ENCODE measurements around the gene MALRD1. TPM values are rescaled to one million over a fixed set of nuclear protein-coding genes. Genes with fewer than 3 reads are reported as not detected.
"Not testable (repeated sequence)": the region's sequence is repeated elsewhere in the genome, so short reads cannot be mapped to it uniquely, and the experiment has no call there.

Gene MALRD1
- total RNA-seq, 2 donors from 2014 or later, result not detected

DNA sequence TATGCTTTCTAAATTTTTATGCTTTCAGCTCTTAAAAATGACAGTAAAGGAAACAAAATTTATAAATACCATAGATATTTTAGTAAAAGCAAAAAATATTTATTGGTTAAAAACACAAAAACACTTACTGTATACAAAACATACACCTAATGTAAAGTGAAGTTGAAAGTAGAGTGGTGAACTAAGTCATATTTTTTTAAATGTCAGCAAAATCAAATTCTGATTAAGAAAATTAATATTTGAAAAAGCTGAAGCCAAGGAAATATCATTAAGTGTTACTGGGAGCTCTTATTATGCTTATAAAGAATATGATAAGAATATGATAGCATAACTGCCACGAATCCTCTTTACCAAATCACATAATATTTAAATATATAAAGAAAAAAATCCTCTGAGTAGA, 702.4 kb downstream of the MALRD1 start:
- no peak overlapping the region for H3K4me3 Mint-ChIP-seq
- H3K4me1 Mint-ChIP-seq (ENCODE audit: low read depth), result no peaks in the 10 kb centered on the region
- no peak for ATAC-seq (replicated peaks in 1 of 2)
- no peak for DNase-seq
- no peak overlapping the region for H3K27ac Mint-ChIP-seq
- no peaks in the 10 kb centered on the region for H3K27me3 Mint-ChIP-seq (ENCODE audit: low read depth)
- H3K36me3 Mint-ChIP-seq (ENCODE audit: insufficient read depth in 2 of 2), result no peaks in the 10 kb centered on the region
- peaks cover 3 to 9% of the 10 kb centered on the region in 2 donors for H3K9me3 Mint-ChIP-seq

DNA sequence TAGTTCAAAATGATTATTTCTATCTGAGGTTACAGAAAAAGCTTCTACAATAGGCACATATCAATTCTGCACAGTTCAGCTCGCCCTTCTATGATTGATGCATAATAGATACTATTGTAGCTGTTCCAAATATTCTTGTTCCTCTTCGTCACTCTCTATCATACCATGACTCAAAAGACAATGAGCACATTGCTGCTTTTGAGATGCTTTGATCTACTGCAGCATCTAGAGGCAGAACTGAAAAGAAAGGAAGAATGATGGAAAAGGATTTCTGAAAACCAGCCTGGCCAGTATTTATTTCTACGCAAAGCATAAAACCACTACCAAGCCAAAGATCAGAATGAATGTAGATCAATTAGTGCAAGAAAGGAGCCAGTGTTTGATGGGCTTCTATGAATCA, 708.3 kb downstream of the MALRD1 start:
- Mint-ChIP-seq H3K27ac (no peak overlapping the region), H3K4me1 (ENCODE audit: low read depth) (no peaks in the 10 kb centered on the region), H3K36me3 (ENCODE audit: insufficient read depth in 2 of 2) (no peaks in the 10 kb centered on the region), H3K27me3 (ENCODE audit: low read depth) (no peaks in the 10 kb centered on the region), H3K4me3 (no peak overlapping the region), H3K9me3 (peaks cover 4 to 11% of the 10 kb centered on the region in 2 donors)
- ATAC-seq (replicated peaks in 1 of 2) (no peak), DNase-seq (no peak)

DNA sequence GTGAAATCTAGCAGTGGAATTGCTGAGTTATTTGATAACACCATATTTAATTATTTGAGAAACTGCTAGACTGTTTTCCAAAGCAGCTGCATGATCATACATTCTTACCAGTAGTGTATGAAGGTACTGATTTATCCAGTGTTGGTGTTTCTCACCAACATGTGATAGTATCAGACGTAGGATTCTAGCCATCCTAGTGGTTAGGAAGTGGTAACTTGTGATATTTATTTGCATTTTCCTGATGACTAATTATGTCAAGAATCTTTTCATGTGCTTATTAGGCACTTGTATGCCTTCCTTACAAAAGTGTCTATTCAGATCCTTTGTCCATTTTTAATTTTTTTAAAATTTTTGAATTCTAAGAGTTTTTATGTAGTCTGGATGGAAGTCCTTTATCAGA, 713.4 kb downstream of the MALRD1 start:
- Mint-ChIP-seq H3K4me1 (ENCODE audit: low read depth) (no peaks in the 10 kb centered on the region), H3K4me3 (no peak overlapping the region), H3K27me3 (ENCODE audit: low read depth) (no peaks in the 10 kb centered on the region), H3K27ac (no peak overlapping the region), H3K9me3 (peaks cover under 1 to 10% of the 10 kb centered on the region in 2 donors), H3K36me3 (ENCODE audit: insufficient read depth in 2 of 2) (no peaks in the 10 kb centered on the region)
- DNase-seq (no peak), ATAC-seq (replicated peaks in 1 of 2) (no peak)

DNA sequence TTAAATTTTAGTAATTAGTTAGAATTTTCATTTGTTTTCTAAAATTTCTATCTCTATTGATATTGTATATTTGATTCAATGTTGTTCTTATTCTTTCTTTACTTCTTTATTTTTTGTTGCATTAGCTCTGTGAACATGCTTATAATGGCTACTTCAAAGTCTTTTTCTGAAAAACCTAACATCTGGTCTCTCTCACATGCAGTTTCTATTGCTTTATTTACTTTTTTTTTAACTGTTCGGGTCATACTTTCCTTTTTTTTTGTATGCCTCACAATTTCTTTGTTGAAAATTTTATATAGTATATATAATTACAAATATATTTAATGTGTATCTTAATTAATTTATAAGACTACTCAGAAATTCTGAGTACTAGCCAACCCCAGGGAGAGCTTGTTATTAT, 715.5 kb downstream of the MALRD1 start:
- H3K27ac Mint-ChIP-seq, result no peak overlapping the region
- DNase-seq (no peak), ATAC-seq (replicated peaks in 1 of 2) (no peak)
- no peaks in the 10 kb centered on the region for H3K36me3 Mint-ChIP-seq (ENCODE audit: insufficient read depth in 2 of 2)
- H3K27me3 Mint-ChIP-seq (ENCODE audit: low read depth), result no peaks in the 10 kb centered on the region
- no peak overlapping the region for H3K4me3 Mint-ChIP-seq
- H3K9me3 Mint-ChIP-seq, result peaks cover 0 to 10% of the 10 kb centered on the region in 2 donors
- no peaks in the 10 kb centered on the region for H3K4me1 Mint-ChIP-seq (ENCODE audit: low read depth)

DNA sequence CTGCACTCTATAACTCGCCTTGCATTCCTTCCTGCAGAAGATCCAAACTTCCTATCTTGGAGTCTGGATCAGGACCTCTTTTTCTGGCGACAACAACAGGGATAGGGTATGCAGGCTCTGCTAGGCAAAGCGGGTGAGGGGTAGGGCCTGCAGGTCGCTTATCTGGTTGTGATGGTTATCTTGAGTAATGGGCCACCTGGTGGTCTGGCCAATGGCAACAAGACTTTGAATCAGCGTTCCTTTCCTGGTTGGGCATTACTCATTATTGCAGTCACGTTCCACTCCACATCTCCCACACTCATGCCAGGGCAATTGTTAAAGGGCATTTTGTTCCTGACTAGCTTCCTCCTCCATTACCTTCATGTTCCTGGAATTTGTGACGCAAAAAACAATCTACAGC, 719.3 kb downstream of the MALRD1 start:
- Mint-ChIP-seq H3K4me3 (no peak overlapping the region), H3K9me3 (peaks cover 0 to 4% of the 10 kb centered on the region in 2 donors), H3K27ac (no peak overlapping the region), H3K36me3 (ENCODE audit: insufficient read depth in 2 of 2) (no peaks in the 10 kb centered on the region), H3K4me1 (ENCODE audit: low read depth) (no peaks in the 10 kb centered on the region), H3K27me3 (ENCODE audit: low read depth) (no peaks in the 10 kb centered on the region)
- ATAC-seq (replicated peaks in 1 of 2) (no peak), DNase-seq (no peak)

DNA sequence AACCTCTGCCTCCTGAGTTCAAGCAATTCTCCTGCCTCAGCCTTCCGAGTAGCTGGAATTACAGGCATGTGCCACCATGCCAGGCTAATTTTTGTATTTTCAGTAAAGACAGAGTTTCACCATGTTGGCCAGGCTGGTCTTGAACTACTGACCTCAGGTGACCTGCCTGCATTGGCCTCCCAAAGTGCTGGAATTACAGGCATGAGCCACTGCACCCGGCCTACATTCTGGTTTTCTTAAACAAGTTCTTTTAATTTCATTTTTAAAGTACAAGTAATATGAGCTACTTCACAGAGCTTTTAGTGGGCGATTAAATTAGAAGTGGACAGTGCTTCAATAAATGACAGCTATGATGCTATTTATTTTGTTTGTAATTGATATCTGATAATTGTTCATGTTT, 721.2 kb downstream of the MALRD1 start:
- not testable (repeated sequence) for ATAC-seq (replicated peaks in 1 of 2); H3K4me3 Mint-ChIP-seq; H3K27me3 Mint-ChIP-seq (ENCODE audit: low read depth); DNase-seq; H3K27ac Mint-ChIP-seq; H3K4me1 Mint-ChIP-seq (ENCODE audit: low read depth); H3K9me3 Mint-ChIP-seq; H3K36me3 Mint-ChIP-seq (ENCODE audit: insufficient read depth in 2 of 2)

DNA sequence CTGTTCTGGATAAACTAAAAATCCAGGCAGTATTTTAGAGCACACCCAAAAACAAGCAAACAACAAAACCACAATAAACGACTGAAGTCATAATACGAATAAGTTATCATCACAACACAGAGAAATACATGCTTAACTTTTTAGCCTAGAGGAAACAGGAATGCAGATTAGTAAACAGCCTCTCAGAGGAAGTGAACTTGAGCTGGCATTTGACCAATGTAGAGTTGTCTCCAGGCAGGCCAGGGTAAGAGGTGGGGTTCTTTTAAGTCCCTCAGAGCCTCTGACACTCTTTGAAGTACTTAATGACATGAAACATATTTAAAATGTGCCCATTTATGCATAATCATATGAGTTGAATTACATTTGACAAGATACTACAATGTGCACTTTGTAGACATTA, 724.4 kb downstream of the MALRD1 start:
- H3K27ac Mint-ChIP-seq, result no peak overlapping the region
- no peaks in the 10 kb centered on the region for H3K36me3 Mint-ChIP-seq (ENCODE audit: insufficient read depth in 2 of 2)
- H3K4me3 Mint-ChIP-seq, result no peak overlapping the region
- DNase-seq, result no peak
- H3K4me1 Mint-ChIP-seq (ENCODE audit: low read depth), result no peaks in the 10 kb centered on the region
- no peaks in the 10 kb centered on the region for H3K27me3 Mint-ChIP-seq (ENCODE audit: low read depth)
- no peak for ATAC-seq (replicated peaks in 1 of 2)
- peaks cover 4 to 5% of the 10 kb centered on the region in 2 donors for H3K9me3 Mint-ChIP-seq

DNA sequence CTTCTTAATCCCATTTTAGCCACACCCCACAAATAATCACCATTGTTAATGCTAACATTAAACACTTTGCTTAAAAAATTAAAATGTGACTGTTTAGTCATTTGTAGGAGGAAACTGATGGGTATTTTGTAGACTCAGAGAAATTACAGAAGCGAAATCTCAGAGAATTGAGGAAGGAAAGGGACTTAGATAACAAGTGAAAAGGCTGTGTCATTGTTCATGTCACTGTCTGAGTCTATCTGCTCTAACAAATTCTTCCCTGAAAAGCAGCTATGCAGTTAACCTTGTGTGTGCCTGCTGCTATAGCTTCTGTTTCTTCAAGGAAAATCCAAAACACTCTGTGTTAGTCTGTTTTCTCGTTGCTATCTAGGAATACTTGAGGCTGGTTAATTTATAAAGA, 726.7 kb downstream of the MALRD1 start:
- Mint-ChIP-seq H3K4me3 (no peak overlapping the region), H3K4me1 (ENCODE audit: low read depth) (no peaks in the 10 kb centered on the region), H3K27ac (no peak overlapping the region), H3K27me3 (ENCODE audit: low read depth) (no peaks in the 10 kb centered on the region), H3K36me3 (ENCODE audit: insufficient read depth in 2 of 2) (no peaks in the 10 kb centered on the region), H3K9me3 (peaks cover 4 to 6% of the 10 kb centered on the region in 2 donors)
- no peak for DNase-seq
- no peak for ATAC-seq (replicated peaks in 1 of 2)

DNA sequence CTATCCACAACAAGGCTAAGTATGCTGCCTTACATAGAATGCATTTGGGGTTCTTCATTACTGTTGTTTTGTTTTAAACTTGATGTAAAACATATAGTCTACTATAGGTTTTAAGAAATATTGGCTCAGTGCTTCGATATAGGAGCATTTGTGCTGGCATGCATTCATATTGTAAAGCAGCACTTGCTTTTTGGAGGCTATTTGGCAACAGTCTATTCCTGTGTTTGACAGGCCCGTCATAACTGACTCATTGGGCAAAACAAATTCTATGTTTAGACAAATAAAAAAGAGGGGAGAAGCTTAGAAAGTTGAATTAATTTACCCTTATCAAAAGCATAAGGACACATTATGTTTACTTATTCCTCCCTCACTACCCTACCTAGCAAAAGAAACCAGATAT, 729.2 kb downstream of the MALRD1 start:
- no peaks in the 10 kb centered on the region for H3K27me3 Mint-ChIP-seq (ENCODE audit: low read depth)
- H3K27ac Mint-ChIP-seq, result no peak overlapping the region
- no peak for ATAC-seq (replicated peaks in 1 of 2)
- no peaks in the 10 kb centered on the region for H3K4me1 Mint-ChIP-seq (ENCODE audit: low read depth)
- DNase-seq, result no peak
- H3K9me3 Mint-ChIP-seq, result peaks cover 4 to 9% of the 10 kb centered on the region in 2 donors
- H3K4me3 Mint-ChIP-seq, result no peak overlapping the region
- H3K36me3 Mint-ChIP-seq (ENCODE audit: insufficient read depth in 2 of 2), result no peaks in the 10 kb centered on the region

DNA sequence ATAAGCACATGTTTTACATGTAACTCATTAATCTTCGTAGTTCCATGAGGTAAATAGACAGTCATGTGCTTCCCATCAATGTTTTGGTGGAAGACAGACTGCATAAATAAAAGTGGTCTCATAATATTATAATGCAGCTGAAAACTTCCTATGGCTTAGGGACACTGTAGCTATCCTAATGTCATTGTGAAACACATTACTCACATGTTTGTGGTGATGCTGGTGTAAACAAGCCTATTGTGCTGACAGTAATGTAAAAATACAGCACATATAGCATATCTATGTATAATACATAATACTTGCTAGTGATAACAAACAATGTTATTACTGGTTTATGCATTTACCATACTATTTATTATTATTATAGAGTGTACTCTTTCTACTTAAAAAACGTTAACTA, 730.4 kb downstream of the MALRD1 start:
- H3K9me3 Mint-ChIP-seq, result peaks cover 4 to 9% of the 10 kb centered on the region in 2 donors
- DNase-seq (no peak), ATAC-seq (replicated peaks in 1 of 2) (no peak)
- H3K4me3 Mint-ChIP-seq, result no peak overlapping the region
- H3K36me3 Mint-ChIP-seq (ENCODE audit: insufficient read depth in 2 of 2), result no peaks in the 10 kb centered on the region
- no peaks in the 10 kb centered on the region for H3K27me3 Mint-ChIP-seq (ENCODE audit: low read depth)
- H3K27ac Mint-ChIP-seq, result no peak overlapping the region
- no peaks in the 10 kb centered on the region for H3K4me1 Mint-ChIP-seq (ENCODE audit: low read depth)

DNA sequence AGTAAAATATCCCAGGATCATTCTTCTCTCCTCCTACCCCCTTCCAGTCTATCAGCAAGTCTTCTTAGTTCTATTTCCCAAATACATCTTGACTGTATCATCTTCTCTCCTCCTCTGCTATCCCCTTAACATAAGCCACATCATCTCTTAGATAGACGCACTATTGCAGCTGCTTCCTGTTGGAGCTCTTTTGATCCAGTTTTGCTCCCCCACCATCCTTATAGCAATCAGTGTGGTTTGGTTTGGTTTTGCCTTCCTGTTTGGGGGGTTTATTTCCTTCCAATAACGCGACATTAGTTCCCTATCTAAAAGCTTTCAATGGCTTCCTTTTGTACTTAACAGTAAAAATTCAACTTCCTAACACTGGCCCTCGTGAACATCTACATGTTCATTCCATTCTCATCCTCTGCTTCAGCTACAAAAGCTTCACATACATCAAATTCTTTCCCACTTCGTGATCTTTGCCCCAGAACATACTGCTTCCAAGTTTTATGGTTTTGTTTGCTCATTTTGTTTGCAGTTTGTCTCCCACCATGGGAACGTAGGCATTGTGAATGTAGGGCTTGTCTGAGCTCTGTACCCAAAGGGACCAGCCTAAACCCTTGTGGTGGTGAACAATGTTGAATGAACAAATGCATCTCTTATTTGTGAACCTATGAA, 734.0 kb downstream of the MALRD1 start:
- no peaks in the 10 kb centered on the region for H3K27me3 Mint-ChIP-seq (ENCODE audit: low read depth)
- no peaks in the 10 kb centered on the region for H3K4me1 Mint-ChIP-seq (ENCODE audit: low read depth)
- peaks cover 4 to 7% of the 10 kb centered on the region in 2 donors for H3K9me3 Mint-ChIP-seq
- DNase-seq, result no peak
- no peak overlapping the region for H3K4me3 Mint-ChIP-seq
- ATAC-seq (replicated peaks in 1 of 2), result no peak
- H3K36me3 Mint-ChIP-seq (ENCODE audit: insufficient read depth in 2 of 2), result no peaks in the 10 kb centered on the region
- no peak overlapping the region for H3K27ac Mint-ChIP-seq

DNA sequence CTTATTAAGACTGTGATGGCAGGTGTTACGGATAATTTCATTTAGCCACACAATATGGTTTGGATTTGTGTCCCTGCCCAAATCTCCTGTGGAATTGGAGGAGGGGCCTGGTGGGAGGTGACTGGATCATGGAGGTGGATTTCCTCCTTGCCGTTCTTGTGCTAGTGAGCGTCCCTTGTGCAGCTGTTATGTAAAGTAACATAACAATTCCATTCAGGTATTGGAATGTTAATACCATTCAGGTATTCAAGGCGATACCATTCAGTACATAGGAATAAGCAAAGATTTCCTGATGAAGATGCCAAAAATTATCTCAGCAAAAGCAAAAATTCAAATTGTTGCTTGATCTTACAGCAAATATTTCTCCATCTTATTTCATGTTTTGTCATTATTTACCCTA, 735.1 kb downstream of the MALRD1 start:
- H3K36me3 Mint-ChIP-seq (ENCODE audit: insufficient read depth in 2 of 2), result no peaks in the 10 kb centered on the region
- H3K4me3 Mint-ChIP-seq, result no peak overlapping the region
- ATAC-seq (replicated peaks in 1 of 2), result no peak

More for the DNA sequence above, 735.1 kb downstream of the MALRD1 start:
- no peak overlapping the region for H3K27ac Mint-ChIP-seq
- H3K4me1 Mint-ChIP-seq (ENCODE audit: low read depth), result peaks cover 4% of the 10 kb centered on the region
- no peak for DNase-seq
- peaks cover 4 to 7% of the 10 kb centered on the region in 2 donors for H3K9me3 Mint-ChIP-seq
- H3K27me3 Mint-ChIP-seq (ENCODE audit: low read depth), result no peaks in the 10 kb centered on the region

Measured in activated T-cell treated with anti-CD3 and anti-CD28 coated beads, Interleukin-2, amount 50 U/mL, for 72 hours (primary cell).